Endothelial cell (in vitro differentiated cells): ENCODE data around the gene FOSL2. TPM values are rescaled to one million over a fixed set of nuclear protein-coding genes. Genes with fewer than 3 reads are reported as not detected.

Experiments
- DNase-seq: peaks from one replicate; pipeline ENCODE4 v3.0.0; 2021; ENCODE audit warnings: low spot score
- H3K27ac Mint-ChIP-seq: one replicate; pipeline ENCODE4 v1.8.0; 2021; ENCODE audit warnings: mixed read lengths, inconsistent platforms; ENCODE audit not compliant: unreplicated experiment
- H3K27me3 Mint-ChIP-seq: one replicate; pipeline ENCODE4 v1.8.0; 2021; ENCODE audit warnings: mild to moderate bottlenecking, moderate library complexity, mixed read lengths, inconsistent platforms; ENCODE audit not compliant: unreplicated experiment
- H3K36me3 Mint-ChIP-seq: one replicate; pipeline ENCODE4 v1.8.0; 2021; ENCODE audit warnings: mild to moderate bottlenecking, low read depth, mixed read lengths, inconsistent platforms; ENCODE audit not compliant: unreplicated experiment
- H3K4me1 Mint-ChIP-seq: one replicate; pipeline ENCODE4 v1.8.0; 2021; ENCODE audit warnings: mild to moderate bottlenecking, mixed read lengths, inconsistent platforms; ENCODE audit not compliant: unreplicated experiment
- H3K4me3 Mint-ChIP-seq: one replicate; pipeline ENCODE4 v1.8.0; 2021; ENCODE audit warnings: mild to moderate bottlenecking, mixed read lengths, inconsistent platforms; ENCODE audit not compliant: unreplicated experiment
- H3K9me3 Mint-ChIP-seq: one replicate; pipeline ENCODE4 v1.8.0; 2021; ENCODE audit warnings: mixed read lengths, inconsistent platforms; ENCODE audit not compliant: unreplicated experiment
- total RNA-seq: library from RNA; stranded (reverse); fragmentation: NEBNext Ultra II Directional; extraction: Animal tissue kit (Norgen Biotek cat#: 25700); gene quantifications from one replicate; pipeline ENCODE4 v1.2.1, GENCODE V29; 2021; ENCODE audit not compliant: unreplicated experiment
- TF ChIP-seq, protein P1 (sequence below): fragments of 200-600 bp; sonication (generic); IDR thresholded peaks from one replicate; pipeline ENCODE4 v1.5.0; 2021; ENCODE audit warnings: antibody characterized with exemption; ENCODE audit not compliant: unreplicated experiment

FOSL2 gene
- total RNA-seq, 1 donor from 2014 or later, result 24.4 TPM

DNA sequence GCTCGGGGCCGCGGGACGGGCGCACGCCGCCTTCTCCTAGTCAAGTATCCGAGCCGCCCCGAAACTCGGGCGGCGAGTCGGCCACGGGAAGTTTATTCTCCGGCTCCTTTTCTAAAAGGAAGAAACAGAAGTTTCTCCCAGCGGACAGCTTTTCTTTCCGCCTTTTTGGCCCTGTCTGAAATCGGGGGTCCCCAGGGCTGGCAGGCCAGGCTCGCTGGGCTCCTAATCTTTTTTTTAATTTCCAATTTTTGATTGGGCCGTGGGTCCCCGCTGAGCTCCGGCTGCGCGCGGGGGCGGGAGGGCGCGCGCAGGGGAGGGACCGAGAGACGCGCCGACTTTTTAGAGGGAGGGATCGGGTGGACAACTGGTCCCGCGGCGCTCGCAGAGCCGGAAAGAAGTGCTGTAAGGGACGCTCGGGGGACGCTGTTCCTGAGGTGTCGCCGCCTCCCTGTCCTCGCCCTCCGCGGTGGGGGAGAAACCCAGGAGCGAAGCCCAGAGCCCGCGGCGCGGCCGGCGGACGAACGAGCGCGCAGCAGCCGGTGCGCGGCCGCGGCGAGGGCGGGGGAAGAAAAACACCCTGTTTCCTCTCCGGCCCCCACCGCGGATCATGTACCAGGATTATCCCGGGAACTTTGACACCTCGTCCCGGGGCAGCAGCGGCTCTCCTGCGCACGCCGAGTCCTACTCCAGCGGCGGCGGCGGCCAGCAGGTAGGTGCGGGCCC lies 617 bp downstream of the FOSL2 start:
- DNase-seq, result peak; percentile 58
- no peaks in the 10 kb centered on the region for H3K36me3 Mint-ChIP-seq
- H3K9me3 Mint-ChIP-seq, result no peaks in the 10 kb centered on the region
- H3K27ac Mint-ChIP-seq, result no peak overlapping the region
- TF ChIP-seq, protein P1, sequence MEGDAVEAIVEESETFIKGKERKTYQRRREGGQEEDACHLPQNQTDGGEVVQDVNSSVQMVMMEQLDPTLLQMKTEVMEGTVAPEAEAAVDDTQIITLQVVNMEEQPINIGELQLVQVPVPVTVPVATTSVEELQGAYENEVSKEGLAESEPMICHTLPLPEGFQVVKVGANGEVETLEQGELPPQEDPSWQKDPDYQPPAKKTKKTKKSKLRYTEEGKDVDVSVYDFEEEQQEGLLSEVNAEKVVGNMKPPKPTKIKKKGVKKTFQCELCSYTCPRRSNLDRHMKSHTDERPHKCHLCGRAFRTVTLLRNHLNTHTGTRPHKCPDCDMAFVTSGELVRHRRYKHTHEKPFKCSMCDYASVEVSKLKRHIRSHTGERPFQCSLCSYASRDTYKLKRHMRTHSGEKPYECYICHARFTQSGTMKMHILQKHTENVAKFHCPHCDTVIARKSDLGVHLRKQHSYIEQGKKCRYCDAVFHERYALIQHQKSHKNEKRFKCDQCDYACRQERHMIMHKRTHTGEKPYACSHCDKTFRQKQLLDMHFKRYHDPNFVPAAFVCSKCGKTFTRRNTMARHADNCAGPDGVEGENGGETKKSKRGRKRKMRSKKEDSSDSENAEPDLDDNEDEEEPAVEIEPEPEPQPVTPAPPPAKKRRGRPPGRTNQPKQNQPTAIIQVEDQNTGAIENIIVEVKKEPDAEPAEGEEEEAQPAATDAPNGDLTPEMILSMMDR, result no peak
- peaks cover 23% of the 10 kb centered on the region for H3K4me1 Mint-ChIP-seq
- peak overlapping the region; percentile 96 for H3K4me3 Mint-ChIP-seq
- H3K27me3 Mint-ChIP-seq, result peaks cover 18% of the 10 kb centered on the region

DNA sequence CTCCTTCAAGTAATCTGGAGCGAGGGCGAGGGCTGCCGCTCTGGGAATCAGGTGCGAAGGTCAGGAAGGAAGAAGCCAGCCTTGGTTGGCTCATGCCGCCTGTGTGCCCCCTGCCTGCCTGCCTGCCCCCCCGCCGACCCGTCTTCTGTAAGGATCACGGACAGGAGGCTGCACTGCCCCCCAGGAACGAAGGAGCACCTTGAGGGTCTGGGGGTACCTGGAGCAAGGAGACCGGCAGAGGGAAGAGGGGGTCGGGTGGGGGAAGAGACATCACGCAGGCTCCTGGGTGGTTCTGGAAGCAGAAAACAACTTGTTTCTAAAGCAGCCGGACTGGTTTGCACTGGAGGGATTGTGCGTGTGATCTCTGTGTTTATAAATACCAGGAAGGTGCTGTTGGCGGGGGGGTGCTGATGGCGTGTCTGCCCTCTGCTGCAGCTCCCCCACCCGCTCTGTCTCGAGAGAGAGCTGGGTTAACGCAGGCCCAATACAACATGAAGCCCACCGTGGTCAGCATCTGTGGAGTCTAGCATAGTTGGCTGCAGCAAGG lies 1.7 kb downstream of the FOSL2 start:
- no peaks in the 10 kb centered on the region for H3K36me3 Mint-ChIP-seq
- H3K4me3 Mint-ChIP-seq, result no peak overlapping the region
- peaks cover 18% of the 10 kb centered on the region for H3K4me1 Mint-ChIP-seq
- no peak for DNase-seq
- no peaks in the 10 kb centered on the region for H3K9me3 Mint-ChIP-seq
- peaks cover 12% of the 10 kb centered on the region for H3K27me3 Mint-ChIP-seq
- TF ChIP-seq, protein P1, result no peak
- H3K27ac Mint-ChIP-seq, result peak overlapping the region; percentile 85

DNA sequence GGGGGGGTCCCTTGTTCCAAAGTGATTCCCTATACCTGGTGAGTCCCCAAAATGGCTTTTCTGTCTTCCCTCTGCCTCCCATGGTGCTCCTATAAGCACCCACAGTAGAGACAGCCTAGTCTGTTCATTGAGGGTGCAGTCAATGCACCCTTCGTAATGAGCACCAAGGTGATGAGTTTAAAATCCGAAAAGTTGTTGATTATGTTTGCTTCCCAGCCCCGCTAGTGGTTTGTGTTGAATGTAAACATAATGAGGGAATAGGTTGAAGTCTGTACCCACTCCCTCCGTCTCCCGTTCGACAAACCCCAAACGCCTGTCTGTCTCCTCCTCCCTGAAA lies 2.3 kb downstream of the FOSL2 start:
- no peaks in the 10 kb centered on the region for H3K36me3 Mint-ChIP-seq
- no peak overlapping the region for H3K27ac Mint-ChIP-seq
- no peak for DNase-seq
- H3K4me1 Mint-ChIP-seq, result peaks cover 13% of the 10 kb centered on the region
- TF ChIP-seq, protein P1, result no peak
- no peak overlapping the region for H3K4me3 Mint-ChIP-seq
- no peaks in the 10 kb centered on the region for H3K9me3 Mint-ChIP-seq
- peaks cover 10% of the 10 kb centered on the region for H3K27me3 Mint-ChIP-seq

DNA sequence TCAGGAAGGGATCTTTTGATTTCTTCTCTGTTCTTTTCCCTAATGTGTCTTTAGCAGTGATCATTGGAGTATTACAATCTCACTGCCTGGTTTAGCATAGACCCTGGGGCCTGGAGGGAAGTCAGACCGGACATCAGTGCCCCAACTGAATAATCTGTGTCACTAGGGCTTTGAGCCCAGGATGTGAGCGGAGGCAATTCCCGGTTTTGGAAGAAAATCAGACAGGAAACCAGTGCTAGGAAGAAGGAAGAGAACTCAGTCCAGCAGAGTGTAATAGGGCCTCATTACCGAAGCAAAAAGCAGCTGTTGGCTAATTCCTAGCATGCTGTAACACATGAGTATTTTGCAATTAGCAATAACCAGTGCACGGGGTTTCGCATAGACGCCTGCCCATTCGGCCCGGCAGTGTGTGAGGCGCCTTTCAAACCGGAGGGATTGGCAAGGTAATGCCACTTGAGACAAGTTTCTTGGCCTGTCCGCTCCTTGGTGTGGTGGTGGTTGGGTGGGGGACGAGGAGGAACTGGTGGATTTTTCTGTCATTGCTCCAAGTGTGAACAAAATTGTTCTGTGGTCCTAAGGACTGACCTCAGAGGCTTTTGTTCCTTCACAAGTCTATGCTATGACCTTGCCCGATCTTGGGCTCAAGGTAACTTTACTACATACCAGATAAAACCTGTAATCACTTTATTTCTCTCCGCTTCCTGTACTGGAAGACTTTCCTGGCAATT lies 2.8 kb downstream of the FOSL2 start:
- TF ChIP-seq, protein P1, result no peak
- peaks cover 10% of the 10 kb centered on the region for H3K27me3 Mint-ChIP-seq
- H3K4me1 Mint-ChIP-seq, result peaks cover 11% of the 10 kb centered on the region
- H3K36me3 Mint-ChIP-seq, result no peaks in the 10 kb centered on the region
- no peak overlapping the region for H3K4me3 Mint-ChIP-seq
- DNase-seq, result no peak
- no peaks in the 10 kb centered on the region for H3K9me3 Mint-ChIP-seq
- H3K27ac Mint-ChIP-seq, result no peak overlapping the region

DNA sequence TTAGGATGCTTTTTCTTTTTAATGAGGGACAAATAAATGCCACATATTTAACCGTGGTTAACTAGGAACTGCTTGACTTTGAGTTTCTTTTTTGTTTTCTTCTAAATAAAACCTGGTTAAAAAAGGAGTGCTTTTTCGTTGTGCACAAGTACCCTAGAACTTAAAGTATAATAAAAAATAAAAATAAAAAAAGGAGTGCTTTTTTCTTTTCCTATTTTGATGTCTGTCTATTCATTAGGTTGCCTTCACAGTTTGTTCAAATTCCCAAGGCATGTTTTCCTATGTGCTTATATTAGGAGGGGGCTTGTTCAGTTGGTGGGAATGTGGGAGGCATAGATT lies 4.4 kb downstream of the FOSL2 start:
- Mint-ChIP-seq H3K27me3 (peaks cover 8% of the 10 kb centered on the region), H3K9me3 (no peaks in the 10 kb centered on the region), H3K27ac (peak overlapping the region; percentile 31), H3K4me3 (peak overlapping the region; percentile 43), H3K36me3 (no peaks in the 10 kb centered on the region), H3K4me1 (peaks cover 10% of the 10 kb centered on the region)
- TF ChIP-seq, protein P1, result peak; percentile 22
- DNase-seq, result no peak
